ENCODE measurements around the gene C16orf54.
"Not testable (repeated sequence)": the region's sequence is repeated elsewhere in the genome, so short reads cannot be mapped to it uniquely, and the experiment has no call there.

The C16orf54 gene

GRCh38 chr16:29745121-29745852 is 503 bp downstream of the C16orf54 start:
- TF ChIP-seq CTCF (IDR thresholded peaks at IDR 0.05; ENCODE audit: control extremely low read depth, extremely low read depth, low read depth, missing control alignments), result no peak
- CTCF ChIA-PET, result interaction anchor here (1.0 to 1.6 kb wide), 3 partner anchors 39 to 102 kb away, joined by 3 to 6 read pairs (median 3); partner anchors contain the start of gene KIF22
- POLR2A ChIA-PET, result no interaction called here
- DNase-seq (ENCODE audit: extremely low spot score), result peak; percentile 78

- ChIA-PET CTCF (interaction anchor here (1.0 to 1.3 kb wide), 2 partner anchors 40 to 101 kb away, joined by 3 read pairs; no protein-coding TSS in a partner anchor), POLR2A (no interaction called here)
- no peak for TF ChIP-seq CTCF (IDR thresholded peaks at IDR 0.05; ENCODE audit: control extremely low read depth, extremely low read depth, low read depth, missing control alignments)
- peak; percentile 24 for DNase-seq (ENCODE audit: extremely low spot score)
Observed at GRCh38 chr16:29744541-29745101, 1.2 kb downstream of the C16orf54 start.

GRCh38 chr16:29743827-29744531 is 1.8 kb downstream of the C16orf54 start:
- CTCF ChIA-PET, result no interaction called here

GRCh38 chr16:29743475-29743826 is 2.3 kb downstream of the C16orf54 start:
- no peak for TF ChIP-seq CTCF (IDR thresholded peaks at IDR 0.05; ENCODE audit: control extremely low read depth, extremely low read depth, low read depth, missing control alignments)
- ChIA-PET POLR2A (interaction anchor here (0.8 kb wide), 1 partner anchor 10 kb away, joined by 3 read pairs; no protein-coding TSS in a partner anchor), CTCF (interaction anchor here (1.1 kb wide), 1 partner anchor 11 kb away, joined by 3 read pairs; no protein-coding TSS in a partner anchor)
- DNase-seq (ENCODE audit: extremely low spot score), result no peak

More at GRCh38 chr16:29743827-29744531, 1.8 kb downstream of the C16orf54 start:
- no peak for DNase-seq (ENCODE audit: extremely low spot score)
- POLR2A ChIA-PET, result no interaction called here
- TF ChIP-seq CTCF (IDR thresholded peaks at IDR 0.05; ENCODE audit: control extremely low read depth, extremely low read depth, low read depth, missing control alignments), result no peak

GRCh38 chr16:29742683-29743275 is 3.0 kb downstream of the C16orf54 start:
- DNase-seq (ENCODE audit: extremely low spot score), result no peak
- ChIA-PET CTCF (interaction anchor here (1.1 kb wide), 1 partner anchor 12 kb away, joined by 3 read pairs; no protein-coding TSS in a partner anchor), POLR2A (interaction anchor here (0.8 kb wide), 1 partner anchor 11 kb away, joined by 3 read pairs; no protein-coding TSS in a partner anchor)
- no peak for TF ChIP-seq CTCF (IDR thresholded peaks at IDR 0.05; ENCODE audit: control extremely low read depth, extremely low read depth, low read depth, missing control alignments)

GRCh38 chr16:29740630-29741015 is 5.2 kb downstream of the C16orf54 start:
- DNase-seq (ENCODE audit: extremely low spot score); POLR2A ChIA-PET: not testable (repeated sequence)
- CTCF ChIA-PET, result interaction anchor here (1.4 kb wide), 1 partner anchor 11 kb away, joined by 3 read pairs; no protein-coding TSS in a partner anchor

GRCh38 chr16:29739927-29740629 is 5.7 kb downstream of the C16orf54 start:
- DNase-seq (ENCODE audit: extremely low spot score); POLR2A ChIA-PET: not testable (repeated sequence)
- CTCF ChIA-PET, result interaction anchor here (0.7 to 1.3 kb wide), 3 partner anchors 25 to 108 kb away, joined by 3 to 5 read pairs (median 3); no protein-coding TSS in a partner anchor
